Endothelial cell of umbilical vein (primary cell): Measurements from ENCODE around the gene BRME1. TPM values are rescaled to one million over a fixed set of nuclear protein-coding genes. Genes with fewer than 3 reads are reported as not detected.

Source experiments
- BruUV-seq: library from RNA; stranded (reverse); fragments of 400-500 nt; replicated peaks from 2 replicates; lab custom pipeline; 2021; lab: Mats Ljungman, UMichigan
- CTCF ChIA-PET: fragments of 300-600, 350-600 bp; sonication (Branson Sonifier 250); formaldehyde crosslinking; loops from one replicate; lab custom pipeline; 2021; ENCODE audit warnings: antibody characterized with exemption, inconsistent platforms; lab: Charles Lee
- POLR2A ChIA-PET: fragments of 300-600, 350-600 bp; sonication (Branson Sonifier 250); formaldehyde crosslinking; loops from one replicate; lab custom pipeline; 2021; ENCODE audit warnings: antibody characterized with exemption, inconsistent platforms; lab: Charles Lee
- DNase-seq: peaks from one replicate; pipeline ENCODE4 v3.0.0-alpha.2; 2011; ENCODE audit warnings: low read depth, low spot score
- FAIRE-seq: peaks from 2 replicates; lab custom pipeline; 2011; peaks lifted over from hg19 to GRCh38; lab: Jason Lieb, UNC
- H2AFZ ChIP-seq: 2 replicates; pipeline ENCODE4 v1.6.0; 2012; ENCODE audit warnings: low read depth, low read length, control low read depth, inconsistent platforms
- H3K27ac ChIP-seq: 2 replicates; pipeline ENCODE4 v1.5.1; 2011; ENCODE audit warnings: low read depth, mild to moderate bottlenecking, control low read depth, low read length, moderate library complexity; ENCODE audit not compliant: insufficient read depth
- H3K27me3 ChIP-seq, 2 experiments: 2 replicates each; pipeline versions ENCODE4 v1.6.0 to v1.6.1; 2011; ENCODE audit warnings: low read length in 2 of 2, mixed read lengths in 1 of 2; ENCODE audit not compliant: control insufficient read depth in 2 of 2, insufficient read depth in 2 of 2
- H3K36me3 ChIP-seq, 2 experiments: 2 replicates in 1 of 2; 3 replicates in 1 of 2; pipeline ENCODE4 v1.5.1; 2011; ENCODE audit warnings: low read length in 2 of 2, mild to moderate bottlenecking in 1 of 2, moderate library complexity in 1 of 2; ENCODE audit not compliant: control insufficient read depth in 2 of 2, insufficient read depth in 2 of 2; ENCODE audit errors: extremely low read depth in 1 of 2
- H3K4me1 ChIP-seq: 3 replicates; pipeline ENCODE4 v1.5.1; 2011; ENCODE audit warnings: mild to moderate bottlenecking, low read length; ENCODE audit not compliant: control insufficient read depth, insufficient read depth; ENCODE audit errors: extremely low read depth
- H3K4me2 ChIP-seq: 2 replicates; pipeline ENCODE4 v1.6.1; 2011; ENCODE audit warnings: low read length, control low read depth, mixed read lengths; ENCODE audit not compliant: insufficient read depth
- H3K4me3 ChIP-seq, 3 experiments: fragments of 200-600 bp in 1 of 3; sonication (generic), shearing (Covaris generic) in 1 of 3; replicated peaks in 1 of 3; 2 replicates each; pipeline ENCODE4 v1.5.1; 2011 to 2016; ENCODE audit warnings: control low read depth in 3 of 3, low read length in 3 of 3, mild to moderate bottlenecking in 2 of 3, inconsistent platforms in 1 of 3, low read depth in 1 of 3, moderate library complexity in 1 of 3; ENCODE audit not compliant: insufficient read depth in 1 of 3
- H3K79me2 ChIP-seq: 2 replicates; pipeline ENCODE4 v1.6.0; 2012; ENCODE audit warnings: low read length, inconsistent platforms; ENCODE audit not compliant: control insufficient read depth, insufficient read depth
- H3K9ac ChIP-seq: replicated peaks from 2 replicates; pipeline ENCODE3; 2011; ENCODE audit warnings: low read length, control low read depth; ENCODE audit not compliant: insufficient read depth; ENCODE audit errors: extremely low read depth
- H3K9me1 ChIP-seq: replicated peaks from 3 replicates; pipeline ENCODE4 v1.6.0; 2011; ENCODE audit warnings: mild to moderate bottlenecking, low read length; ENCODE audit not compliant: control insufficient read depth, insufficient read depth; ENCODE audit errors: extremely low read depth
- H3K9me3 ChIP-seq: replicated peaks from 2 replicates; pipeline ENCODE4 v1.5.1; 2012; ENCODE audit warnings: low read length, inconsistent platforms; ENCODE audit not compliant: control insufficient read depth, insufficient read depth
- H4K20me1 ChIP-seq: replicated peaks from 2 replicates; pipeline ENCODE3; 2011; ENCODE audit warnings: mild to moderate bottlenecking, low read length; ENCODE audit not compliant: control insufficient read depth, insufficient read depth; ENCODE audit errors: extremely low read depth
- EZH2 ChIP-seq: IDR thresholded peaks from 2 replicates; pipeline ENCODE4 v1.6.1; 2012; ENCODE audit warnings: borderline replicate concordance, low read depth, mild to moderate bottlenecking, moderate library complexity, low read length, inconsistent platforms; ENCODE audit not compliant: severe bottlenecking
- FOS ChIP-seq: IDR thresholded peaks from 2 replicates; pipeline ENCODE4 v1.6.1; 2011; ENCODE audit warnings: mild to moderate bottlenecking, low read length, moderate library complexity, borderline replicate concordance; ENCODE audit not compliant: insufficient read depth
- GATA2 ChIP-seq: IDR thresholded peaks from 2 replicates; pipeline ENCODE4 v1.7.0; 2011; ENCODE audit warnings: low read depth, mild to moderate bottlenecking, moderate library complexity, mixed read lengths, low read length; ENCODE audit not compliant: insufficient read length, insufficient read depth
- JUN ChIP-seq: IDR thresholded peaks from 2 replicates; pipeline ENCODE4 v1.6.1; 2011; ENCODE audit warnings: borderline replicate concordance, low read depth; ENCODE audit not compliant: insufficient read length, insufficient read depth
- MYC ChIP-seq: IDR thresholded peaks from one replicate; pipeline ENCODE4 v1.6.1; 2011; ENCODE audit warnings: mild to moderate bottlenecking, low read depth, low read length
- POLR2A ChIP-seq: IDR thresholded peaks from 2 replicates; pipeline ENCODE4 v1.6.1; 2012; ENCODE audit warnings: low read depth, mild to moderate bottlenecking, control low read depth, low read length
- POLR2AphosphoS5 ChIP-seq: IDR thresholded peaks from 2 replicates; pipeline ENCODE4 v1.6.1; 2012; ENCODE audit warnings: low read depth, mild to moderate bottlenecking, control low read depth, low read length, moderate library complexity; ENCODE audit not compliant: insufficient read depth
- dilution Hi-C: fragments of 300-500 bp; cut with MboI; formaldehyde crosslinking; loops from one replicate; pipeline ENCODE4 v1.15.0; 2019; ENCODE audit warnings: low sequenced_read_pairs; ENCODE audit not compliant: extremely low pct_ligation_motif_present
- intact Hi-C: fragments of 100-400 bp; cut with micrococcal nuclease; formaldehyde crosslinking; loops from one replicate; pipeline ENCODE4 v1.10.0; 2022
- polyA plus RNA-seq, 4 experiments: library from polyadenylated mRNA; depleted of rRNA in 3 of 4; stranded (reverse) in 3 of 4; unstranded in 1 of 4; fragments of >200 nt; gene quantifications; 2 replicates each; pipeline versions ENCODE4 v1.2.1 to v1.2.3, GENCODE V29; 2011 to 2012; ENCODE audit warnings: missing spikeins in 1 of 4
- total RNA-seq: library from RNA; stranded (reverse); gene quantifications from 2 replicates; pipeline ENCODE4 v1.2.3, GENCODE V29; 2021
- TF ChIP-seq, protein P1 (sequence below), 2 donors: IDR thresholded peaks; 1 replicate in 1 of 2; 2 replicates in 1 of 2; pipeline ENCODE4 v1.5.1; 2011; ENCODE audit warnings: low read length in 2 of 2, mild to moderate bottlenecking in 2 of 2, moderate library complexity in 2 of 2, control low read depth in 1 of 2, inconsistent platforms in 1 of 2, low read depth in 1 of 2; ENCODE audit not compliant: insufficient read depth in 1 of 2; ENCODE audit errors: extremely low read depth in 1 of 2
- TF ChIP-seq, protein P2 (sequence below): IDR thresholded peaks from 2 replicates; pipeline ENCODE4 v1.6.1; 2011; ENCODE audit not compliant: insufficient read depth, insufficient read length

The BRME1 gene
- total and polyA plus RNA-seq, 2 donors (not counting 3 experiments of a cell fraction or from before 2014, with no cell fraction given), result 0.69 to 2.5 TPM

DNA sequence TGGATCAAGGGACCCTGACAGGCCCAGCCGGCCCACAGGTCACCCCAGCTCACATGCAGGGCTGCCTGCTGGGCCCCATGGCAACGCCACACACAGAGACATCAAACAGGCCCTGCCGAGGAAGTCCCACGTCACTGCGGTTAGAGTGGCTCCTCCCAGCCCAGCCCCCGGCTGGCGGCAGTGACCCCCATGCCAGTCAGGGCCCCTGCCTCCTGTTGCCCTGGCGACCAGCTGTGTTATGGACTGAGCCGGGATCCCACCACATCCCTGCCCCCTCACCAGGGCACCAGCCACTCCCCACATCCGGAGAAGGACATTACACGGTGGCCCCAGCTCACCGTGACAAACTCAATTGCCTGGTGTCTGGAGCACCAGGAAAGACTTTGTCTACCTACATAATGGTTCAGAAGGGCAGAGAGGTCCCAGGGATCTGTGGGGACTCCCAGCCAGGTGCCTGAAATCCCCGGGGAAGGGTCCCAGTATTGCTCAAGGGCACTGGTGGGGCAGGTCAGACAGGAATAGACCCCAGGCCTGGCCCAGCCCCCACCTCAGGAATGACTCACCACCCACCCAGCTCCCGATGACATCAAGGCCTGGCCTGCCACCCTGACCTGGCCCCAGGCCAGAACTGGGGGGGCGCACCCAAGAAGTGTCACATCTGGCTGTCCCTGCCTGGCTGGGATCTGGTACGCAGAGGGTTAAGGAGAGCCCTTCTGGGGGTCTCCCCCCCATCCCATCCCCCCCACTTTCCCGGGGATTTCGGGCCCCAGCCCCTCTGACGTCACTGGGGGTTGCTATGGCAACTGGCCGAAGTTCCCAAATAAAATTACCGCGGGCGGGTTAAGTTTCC is 59.1 kb downstream of the BRME1 start:
- H3K4me1 ChIP-seq, result peaks cover 43% of the 10 kb centered on the region
- TSS peak; percentile 31 for BruUV-seq
- H3K36me3 ChIP-seq, result no peaks in the 10 kb centered on the region
- TF ChIP-seq, protein P1, sequence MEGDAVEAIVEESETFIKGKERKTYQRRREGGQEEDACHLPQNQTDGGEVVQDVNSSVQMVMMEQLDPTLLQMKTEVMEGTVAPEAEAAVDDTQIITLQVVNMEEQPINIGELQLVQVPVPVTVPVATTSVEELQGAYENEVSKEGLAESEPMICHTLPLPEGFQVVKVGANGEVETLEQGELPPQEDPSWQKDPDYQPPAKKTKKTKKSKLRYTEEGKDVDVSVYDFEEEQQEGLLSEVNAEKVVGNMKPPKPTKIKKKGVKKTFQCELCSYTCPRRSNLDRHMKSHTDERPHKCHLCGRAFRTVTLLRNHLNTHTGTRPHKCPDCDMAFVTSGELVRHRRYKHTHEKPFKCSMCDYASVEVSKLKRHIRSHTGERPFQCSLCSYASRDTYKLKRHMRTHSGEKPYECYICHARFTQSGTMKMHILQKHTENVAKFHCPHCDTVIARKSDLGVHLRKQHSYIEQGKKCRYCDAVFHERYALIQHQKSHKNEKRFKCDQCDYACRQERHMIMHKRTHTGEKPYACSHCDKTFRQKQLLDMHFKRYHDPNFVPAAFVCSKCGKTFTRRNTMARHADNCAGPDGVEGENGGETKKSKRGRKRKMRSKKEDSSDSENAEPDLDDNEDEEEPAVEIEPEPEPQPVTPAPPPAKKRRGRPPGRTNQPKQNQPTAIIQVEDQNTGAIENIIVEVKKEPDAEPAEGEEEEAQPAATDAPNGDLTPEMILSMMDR (IDR thresholded peaks at IDR 0.05; ENCODE audit: extremely low read depth in 1 of 2, insufficient read depth in 1 of 2, low read depth in 1 of 2, low read length in 2 of 2), result no peak
- TF ChIP-seq JUN, result peak; percentile 72
- no peak for TF ChIP-seq GATA2
- no peak for TF ChIP-seq MYC
- TF ChIP-seq POLR2AphosphoS5, result no peak
- TF ChIP-seq, protein P2, sequence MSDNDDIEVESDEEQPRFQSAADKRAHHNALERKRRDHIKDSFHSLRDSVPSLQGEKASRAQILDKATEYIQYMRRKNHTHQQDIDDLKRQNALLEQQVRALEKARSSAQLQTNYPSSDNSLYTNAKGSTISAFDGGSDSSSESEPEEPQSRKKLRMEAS, result peak; percentile 47
- TF ChIP-seq FOS, result peak; percentile 80
- TF ChIP-seq EZH2, result no peak
- no peak for TF ChIP-seq POLR2A
- H4K20me1 ChIP-seq, result no peaks in the 10 kb centered on the region
- peak overlapping the region in 1 of 3 experiments; percentile 48 for H3K4me3 ChIP-seq
- dilution Hi-C loops, result no loop called here
- peak overlapping the region; percentile 99 for H3K27ac ChIP-seq
- H3K9me1 ChIP-seq, result no peaks in the 10 kb centered on the region
- intact Hi-C loops, result loop anchor here (1.0 kb wide), 2 partner anchors 7 to 16 kb away; no protein-coding TSS in a partner anchor
- no peaks in the 10 kb centered on the region for H3K9me3 ChIP-seq
- peak overlapping the region; percentile 53 for H3K4me2 ChIP-seq
- ChIA-PET CTCF (interaction anchor here (0.7 to 3.1 kb wide), 4 partner anchors 7 to 62 kb away, joined by 3 to 19 read pairs (median 6); no protein-coding TSS in a partner anchor), POLR2A (interaction anchor here (0.6 to 2.4 kb wide), 3 partner anchors 10 to 50 kb away, joined by 3 to 12 read pairs (median 12); no protein-coding TSS in a partner anchor)
- H3K27me3 ChIP-seq, result no peaks in the 10 kb centered on the region
- no peak overlapping the region for H2AFZ ChIP-seq
- H3K79me2 ChIP-seq, result peaks cover 12% of the 10 kb centered on the region
- H3K9ac ChIP-seq, result peak overlapping the region; percentile 96
- FAIRE-seq, result peak; percentile 92
- peak; percentile 88 for DNase-seq
